ENCODE data around the gene KRTAP2-4.
"Not testable (repeated sequence)": the region's sequence is repeated elsewhere in the genome, so short reads cannot be mapped to it uniquely, and the experiment has no call there.

The KRTAP2-4 gene

DNA sequence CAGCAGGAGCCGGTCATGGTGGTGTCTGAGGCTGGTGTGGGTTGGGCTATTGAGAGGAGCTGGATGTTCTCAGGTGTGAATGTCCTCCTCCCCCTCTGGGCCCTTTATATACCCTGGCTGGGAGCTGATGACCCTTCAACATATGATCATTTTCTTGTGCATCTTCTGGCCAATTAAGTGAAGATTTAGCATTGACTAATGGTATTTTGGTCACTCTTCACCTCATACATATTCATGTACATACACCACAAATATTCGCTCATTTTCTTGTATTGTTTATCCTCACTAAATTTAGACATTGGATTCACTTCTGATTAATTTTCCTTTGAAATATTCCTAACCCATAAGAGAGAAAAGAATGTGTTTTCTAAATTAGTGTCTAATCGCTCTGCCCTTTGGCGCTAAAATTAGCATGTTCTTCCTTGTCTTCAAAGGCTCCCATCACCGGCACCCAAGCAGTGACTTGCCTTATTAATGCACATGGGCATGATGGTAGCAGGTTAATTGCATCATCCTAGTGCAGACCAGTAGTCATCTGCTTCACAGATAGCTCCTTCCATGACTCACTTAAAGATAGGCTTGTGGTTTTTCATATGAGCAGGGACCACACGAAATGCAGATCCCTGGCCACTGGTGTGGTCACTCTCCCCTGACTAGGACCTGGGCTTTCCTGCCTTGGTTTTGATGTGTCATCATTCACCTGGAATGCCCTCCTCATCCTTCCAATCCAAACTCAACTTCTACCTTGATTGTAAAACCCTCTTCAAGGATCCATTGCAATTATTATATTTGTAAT is at the start of gene KRTAP2-4:
Gene KRTAP2-4, minus strand, starts transcription at position 51 of the 796 bp plus-strand sequence. Its CDS starts 34 bp downstream, at position 17.
- peak; percentile 92 for DNase-seq

GRCh38 chr17:41111151-41111885 is 45.6 kb upstream of the KRTAP2-4 start:
- no peak for DNase-seq

DNA sequence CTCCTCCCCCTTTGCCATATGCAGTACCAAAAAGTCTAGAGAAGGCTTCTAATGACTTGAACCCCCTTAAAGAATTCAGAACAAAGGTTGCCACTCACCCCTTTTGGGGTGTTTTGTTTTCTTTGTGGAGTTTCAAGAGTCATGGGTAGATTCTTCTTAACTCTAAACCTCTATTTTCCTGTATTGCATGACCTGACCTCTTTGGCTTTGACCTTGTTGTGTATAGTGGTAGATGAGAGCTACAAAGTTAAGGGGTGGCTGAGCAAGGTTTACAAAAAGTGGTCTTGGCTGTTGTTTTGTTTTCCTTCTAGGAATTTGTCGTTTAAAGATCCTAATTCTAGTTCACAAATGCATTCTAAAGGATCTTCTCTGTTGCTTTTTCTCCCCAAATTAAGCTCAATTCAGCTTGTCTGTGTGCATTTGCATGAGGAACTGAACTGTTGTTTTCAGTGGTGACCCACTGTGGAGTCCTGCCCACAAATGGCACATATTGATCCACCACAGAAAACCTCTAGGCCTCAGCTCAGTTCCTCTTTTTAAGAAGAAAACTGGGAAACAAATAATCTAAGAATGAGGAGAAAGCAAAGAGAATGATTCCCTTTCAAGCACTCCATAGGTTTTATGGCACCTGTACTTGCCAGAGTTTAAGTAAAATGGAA is 43.2 kb upstream of the KRTAP2-4 start:
- DNase-seq: not testable (repeated sequence)

- DNase-seq: no peak
Observed at GRCh38 chr17:41107941-41108450, 42.3 kb upstream of the KRTAP2-4 start.

- DNase-seq: not testable (repeated sequence)
Observed at GRCh38 chr17:41105347-41105746, 39.7 kb upstream of the KRTAP2-4 start, which contains the start of gene KRTAP4-9. TSS of gene KRTAP4-9 (plus strand) at chr17:41105389. CDS start at chr17:41105389, 0 bp downstream.

DNA sequence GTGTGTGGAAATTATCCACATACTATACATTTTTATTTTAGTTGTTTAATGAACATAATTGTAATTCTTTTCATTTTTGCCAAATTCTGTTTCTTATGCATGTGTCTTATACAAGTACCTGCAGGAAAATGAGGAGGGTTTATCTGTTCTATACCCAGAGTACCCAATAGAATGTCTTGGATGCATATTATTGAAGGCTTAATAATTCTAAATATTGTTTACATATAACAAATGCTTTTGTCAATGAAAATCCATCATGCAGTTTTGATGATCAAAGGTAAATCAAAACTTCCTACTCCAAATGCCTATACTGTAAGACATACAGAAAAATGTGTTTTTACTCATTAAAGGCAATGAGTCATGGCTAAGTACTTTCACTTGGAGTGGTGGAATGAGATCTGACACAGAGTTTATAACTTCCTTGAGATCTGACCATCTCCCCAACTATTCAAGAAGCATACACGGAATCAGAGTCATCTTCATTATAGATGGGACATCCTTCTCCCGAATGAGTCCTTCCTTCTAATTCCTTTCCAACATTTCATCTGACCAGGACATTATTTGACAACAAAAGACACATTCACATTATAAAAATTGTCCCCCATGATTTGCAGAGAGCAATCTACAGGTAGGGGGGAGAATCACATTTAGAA is 38.8 kb upstream of the KRTAP2-4 start:
- DNase-seq: peak; percentile 90

GRCh38 chr17:41103896-41104295 is 38.2 kb upstream of the KRTAP2-4 start:
- DNase-seq: peak; percentile 38

DNA sequence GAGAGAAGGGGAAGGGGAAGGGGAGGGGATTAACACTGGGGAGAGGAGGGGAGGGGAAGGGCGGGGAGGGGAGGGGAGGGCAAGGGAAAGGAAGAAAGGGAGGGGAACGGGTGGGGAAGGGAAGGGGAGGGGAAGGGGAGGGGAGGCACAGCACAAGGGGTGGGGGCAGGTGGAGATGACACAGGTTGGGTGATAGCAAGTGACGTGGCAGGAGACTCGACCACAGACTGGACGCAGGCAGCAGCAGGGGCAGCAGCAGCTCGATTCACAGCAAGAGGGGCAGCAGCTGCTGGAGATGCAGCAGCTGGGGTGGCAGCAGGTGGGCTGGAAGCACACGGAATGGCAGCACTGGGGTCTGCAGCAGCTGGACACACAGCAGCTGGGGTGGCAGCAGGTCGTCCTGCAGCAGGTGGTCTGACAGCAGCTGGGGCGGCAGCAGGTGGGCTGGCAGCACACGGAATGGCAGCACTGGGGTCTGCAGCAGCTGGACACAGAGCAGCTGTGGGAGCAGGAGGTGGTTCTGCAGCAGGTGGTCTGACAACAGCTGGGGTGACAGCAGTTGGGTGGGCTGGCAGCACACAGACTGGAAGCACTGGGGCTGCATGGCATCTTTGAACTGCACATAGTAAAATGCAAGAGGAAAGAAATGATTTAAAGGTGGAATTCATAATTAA is 36.0 kb upstream of the KRTAP2-4 start, which contains the start of gene KRTAP4-16:
Gene KRTAP4-16, minus strand, starts transcription at position 624 of the 674 bp plus-strand sequence. Its CDS starts 0 bp downstream, at position 624.
- no peak for DNase-seq

DNA sequence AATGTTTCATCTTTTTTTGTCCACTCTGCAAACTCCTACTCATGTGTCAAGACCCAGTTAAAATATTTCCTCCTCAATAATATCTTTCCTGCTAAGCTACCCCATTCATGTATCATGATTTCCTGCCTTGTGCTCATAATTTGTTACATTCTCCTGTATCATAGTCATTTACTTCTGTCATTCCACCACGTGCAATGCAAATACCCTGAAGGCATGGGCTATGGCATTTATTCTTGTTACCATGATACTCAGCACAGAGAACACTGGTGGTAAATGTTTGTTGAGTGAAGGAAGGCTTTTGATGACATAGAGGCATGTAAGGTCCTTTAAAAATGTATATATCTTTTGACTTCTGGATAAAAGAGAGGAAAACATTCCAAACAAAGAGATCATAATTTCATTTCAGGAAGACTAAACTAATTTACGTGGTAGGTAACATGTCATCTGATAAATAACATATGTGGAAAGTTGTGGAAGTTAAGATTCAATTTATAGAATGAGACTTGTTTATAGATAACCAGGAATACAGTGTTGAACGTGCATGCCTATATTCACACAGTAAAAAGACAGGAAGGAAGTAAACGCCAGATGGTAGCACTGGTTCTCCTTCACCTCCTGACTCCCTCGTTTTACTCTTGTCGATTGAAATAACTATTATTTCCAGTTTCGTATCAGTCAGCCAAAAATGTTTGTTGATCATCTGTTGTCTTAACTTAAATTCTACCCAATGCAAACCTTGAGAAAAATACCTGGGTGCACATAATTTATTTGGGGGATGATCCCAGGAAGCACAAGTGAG is 34.2 kb upstream of the KRTAP2-4 start:
- DNase-seq: peak; percentile 92

GRCh38 chr17:41098481-41098880 is 32.8 kb upstream of the KRTAP2-4 start:
- peak; percentile 71 for DNase-seq

DNA sequence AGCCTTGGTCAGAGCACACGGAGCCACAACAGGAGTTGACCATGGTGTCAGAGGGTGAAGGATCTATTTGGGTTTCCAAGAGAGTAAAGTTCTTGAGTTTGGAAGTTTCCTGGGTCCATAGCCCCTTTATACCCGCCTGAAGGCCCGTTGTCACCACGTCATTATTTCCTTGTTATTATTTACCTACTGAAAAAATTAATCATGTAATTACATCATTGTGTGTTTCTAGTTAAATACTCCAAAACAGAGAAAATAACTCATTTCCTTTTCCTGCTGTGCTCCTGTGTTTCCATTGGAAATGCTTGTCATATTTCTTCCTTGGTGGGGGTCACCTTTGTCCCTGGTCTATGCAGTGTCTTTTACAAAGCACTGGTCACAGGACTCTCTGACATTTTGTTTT is 32.4 kb upstream of the KRTAP2-4 start, which contains the start of gene KRTAP4-8:
Gene KRTAP4-8, minus strand, starts transcription at position 101 of the 400 bp plus-strand sequence. Its CDS starts 58 bp downstream, at position 43.
- DNase-seq: no peak

DNA sequence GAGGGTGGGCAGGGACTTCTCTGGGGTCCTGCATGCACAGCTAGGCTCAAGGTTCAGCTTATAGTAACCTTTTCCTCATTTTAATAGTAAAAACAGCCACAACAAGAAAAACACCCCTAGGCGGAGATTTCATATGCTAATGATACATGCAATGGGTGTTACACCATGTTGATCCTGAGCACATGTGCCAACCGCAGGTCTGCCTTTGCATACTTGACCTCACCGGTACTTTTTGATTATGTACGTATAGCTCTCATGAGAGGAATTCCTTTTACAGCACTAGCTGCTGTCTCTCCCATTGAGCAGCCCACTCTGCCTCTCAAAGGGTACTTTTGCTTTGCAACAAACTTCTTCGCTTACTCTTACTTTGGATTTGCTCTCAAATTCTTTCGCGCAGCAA is 30.4 kb upstream of the KRTAP2-4 start:
- DNase-seq: no peak

- DNase-seq: not testable (repeated sequence)
Observed at GRCh38 chr17:41088760-41089352, 23.2 kb upstream of the KRTAP2-4 start.

GRCh38 chr17:41084100-41084856 is 18.6 kb upstream of the KRTAP2-4 start, which contains the start of gene KRTAP4-7:
TSS of gene KRTAP4-7 (plus strand) at chr17:41084150. CDS start at chr17:41084207, 57 bp downstream.
- not testable (repeated sequence) for DNase-seq

DNA sequence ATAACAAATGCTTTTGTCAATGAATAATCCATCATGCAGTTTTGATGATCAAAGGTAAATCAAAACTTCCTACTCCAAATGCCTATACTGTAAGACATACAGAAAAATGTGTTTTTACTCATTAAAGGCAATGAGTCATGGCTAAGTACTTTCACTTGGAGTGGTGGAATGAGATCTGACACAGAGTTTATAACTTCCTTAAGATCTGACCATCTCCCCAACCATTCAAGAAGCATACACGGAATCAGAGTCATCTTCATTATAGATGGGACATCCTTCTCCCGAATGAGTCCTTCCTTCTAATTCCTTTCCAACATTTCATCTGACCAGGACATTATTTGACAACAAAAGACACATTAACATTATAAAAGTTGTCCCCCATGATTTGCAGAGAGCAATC is 17.7 kb upstream of the KRTAP2-4 start:
- peak; percentile 86 for DNase-seq

DNA sequence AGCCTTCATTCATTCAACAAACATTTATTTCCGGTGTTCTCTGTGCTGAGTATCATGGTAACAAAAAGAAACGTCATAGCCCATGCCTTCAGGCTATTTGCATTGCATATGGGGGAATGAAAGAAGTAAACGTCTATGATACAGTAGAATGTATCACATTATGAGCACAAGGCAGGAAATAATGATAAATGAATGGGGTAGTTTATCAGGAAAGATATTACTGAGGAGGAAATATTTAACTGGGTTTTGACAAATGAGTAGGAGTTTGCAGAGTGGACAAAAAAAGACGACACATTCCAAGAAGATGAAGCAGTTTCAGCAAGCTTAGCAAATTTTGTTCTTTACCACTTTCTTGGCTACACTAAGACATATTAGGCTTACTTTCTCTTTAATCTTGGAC is 16.9 kb upstream of the KRTAP2-4 start:
- peak; percentile 61 for DNase-seq

DNA sequence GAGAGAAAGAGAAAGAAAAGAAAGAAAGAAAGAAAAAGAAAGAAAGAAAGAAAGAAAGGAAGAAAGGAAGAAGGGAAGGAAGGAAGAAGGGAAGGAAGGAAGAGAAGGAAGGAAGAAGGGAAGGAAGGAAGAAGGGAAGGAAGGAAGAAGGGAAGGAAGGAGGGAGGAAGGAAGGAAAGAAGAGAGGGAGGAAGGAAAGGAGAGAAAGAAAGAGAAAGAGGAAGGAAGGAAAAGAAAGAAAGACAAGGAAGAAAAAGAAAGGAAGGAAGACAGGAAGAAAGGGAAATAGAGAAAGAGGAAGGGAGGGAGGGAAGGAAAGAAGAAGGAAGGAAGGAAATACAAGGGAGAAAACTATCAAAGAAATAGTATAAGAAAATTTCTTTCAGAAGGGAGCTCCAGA is 11.1 kb upstream of the KRTAP2-4 start:
- DNase-seq: no peak

DNA sequence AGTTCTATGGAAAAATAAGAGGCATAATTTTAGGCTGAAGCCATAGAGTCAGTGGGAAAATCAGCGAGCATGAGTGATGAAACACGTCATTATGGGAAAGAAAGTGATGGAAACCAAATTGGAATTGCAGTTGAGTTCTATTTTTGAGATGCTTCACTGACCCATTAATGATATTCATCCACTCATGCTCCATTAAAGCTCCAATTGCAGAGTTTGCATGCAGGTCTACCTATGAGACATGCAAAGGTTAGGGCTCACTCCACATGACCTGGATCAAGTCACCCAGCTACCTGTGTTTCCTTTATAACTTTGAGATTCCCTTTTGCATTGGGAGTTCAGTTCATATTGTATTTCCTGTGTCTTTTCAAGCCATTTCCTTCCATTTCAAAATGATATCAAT is 8.0 kb upstream of the KRTAP2-4 start:
- no peak for DNase-seq

GRCh38 chr17:41071606-41072360 is 6.1 kb upstream of the KRTAP2-4 start:
- DNase-seq: no peak
